GM12874 (cell line): ENCODE measurements around the gene ZNF284.

Experiments used
- CTCF ChIP-seq: IDR thresholded peaks from 2 replicates; pipeline ENCODE4 v1.5.1; 2011; ENCODE audit warnings: low read depth, mild to moderate bottlenecking, control low read depth, low read length, moderate library complexity; ENCODE audit not compliant: insufficient read depth

The ZNF284 gene

GRCh38 chr19:44071824-44072542 is at the start of gene ZNF284:
ZNF284 (plus strand) TSS chr19:44072159; CDS start chr19:44076390, 4,231 bp downstream.
- no peak for TF ChIP-seq CTCF

- no peak for TF ChIP-seq CTCF
Observed at GRCh38 chr19:44024900-44025216, 47.1 kb upstream of the ZNF284 start.

DNA sequence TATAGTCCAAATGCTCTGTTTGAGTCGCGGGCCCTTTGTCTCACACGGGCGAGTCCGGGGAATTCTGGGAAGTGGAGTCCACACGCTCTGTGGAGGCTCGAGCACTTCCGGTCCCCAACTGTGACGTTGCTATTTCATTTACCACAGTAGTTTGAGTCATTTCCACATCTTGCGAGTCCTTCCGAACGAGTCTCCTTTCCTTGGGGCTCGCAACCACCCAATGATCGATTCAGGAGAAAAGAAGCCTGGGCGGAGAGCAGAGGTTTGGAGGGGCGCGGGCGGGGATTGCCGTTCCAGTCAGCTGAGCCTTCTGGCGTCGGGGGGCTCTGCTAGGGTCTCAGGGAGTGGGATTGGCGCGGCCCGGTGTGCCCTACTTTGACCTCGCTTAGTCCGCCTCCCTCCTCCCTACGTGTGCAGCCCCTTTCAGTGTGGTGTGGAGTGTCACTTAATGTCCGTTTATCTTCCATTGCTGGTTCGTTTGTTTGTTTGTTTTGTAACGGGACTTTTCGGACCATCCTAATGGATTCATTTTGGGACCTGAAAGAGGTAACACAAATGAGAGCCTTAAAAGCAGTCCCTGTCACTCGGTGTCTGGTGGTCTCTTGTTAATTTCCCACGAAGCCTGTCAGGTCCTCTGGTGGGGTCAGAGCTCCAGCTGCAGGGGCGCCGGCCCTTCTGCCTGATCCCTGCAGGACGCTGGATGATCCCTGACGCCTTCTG is 46.6 kb upstream of the ZNF284 start, which contains the start of gene ZNF222:
Gene ZNF222 (plus strand): TSS at position 163 of the 720 bp plus-strand sequence. CDS start 58 bp downstream, at position 221.
- no peak for TF ChIP-seq CTCF

- no peak for TF ChIP-seq CTCF
Observed at GRCh38 chr19:44026622-44027021, 45.3 kb upstream of the ZNF284 start.

DNA sequence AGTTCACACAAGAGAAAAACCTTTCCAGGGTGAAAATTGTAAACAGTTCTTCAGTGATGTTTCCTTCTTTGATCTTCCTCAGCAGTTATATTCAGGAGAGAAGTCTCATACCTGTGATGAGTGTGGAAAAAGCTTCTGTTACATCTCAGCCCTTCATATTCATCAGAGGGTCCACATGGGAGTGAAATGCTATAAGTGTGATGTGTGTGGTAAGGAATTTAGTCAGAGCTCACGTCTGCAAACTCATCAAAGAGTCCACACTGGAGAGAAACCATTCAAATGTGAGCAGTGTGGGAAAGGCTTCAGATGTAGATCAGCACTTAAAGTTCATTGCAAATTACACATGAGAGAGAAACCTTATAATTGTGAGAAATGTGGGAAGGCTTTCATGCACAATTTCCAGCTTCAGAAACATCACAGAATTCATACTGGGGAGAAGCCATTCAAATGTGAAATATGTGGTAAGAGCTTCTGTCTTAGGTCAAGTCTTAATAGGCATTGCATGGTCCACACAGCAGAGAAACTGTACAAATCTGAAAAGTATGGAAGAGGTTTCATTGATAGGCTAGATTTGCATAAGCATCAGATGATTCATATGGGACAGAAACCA is 39.9 kb upstream of the ZNF284 start:
- no peak for TF ChIP-seq CTCF

- no peak for TF ChIP-seq CTCF
Observed at GRCh38 chr19:44042147-44042546, 29.8 kb upstream of the ZNF284 start.
